Activated gamma-delta T cell (primary cell): ENCODE measurements around the gene SMIM36.
"Not testable (repeated sequence)": the region's sequence is repeated elsewhere in the genome, so short reads cannot be mapped to it uniquely, and the experiment has no call there.

ENCODE experiments used
- DNase-seq: peaks from one replicate; lab custom pipeline; 2025; lab: John Stamatoyannopoulos, UW

SMIM36 gene

DNA sequence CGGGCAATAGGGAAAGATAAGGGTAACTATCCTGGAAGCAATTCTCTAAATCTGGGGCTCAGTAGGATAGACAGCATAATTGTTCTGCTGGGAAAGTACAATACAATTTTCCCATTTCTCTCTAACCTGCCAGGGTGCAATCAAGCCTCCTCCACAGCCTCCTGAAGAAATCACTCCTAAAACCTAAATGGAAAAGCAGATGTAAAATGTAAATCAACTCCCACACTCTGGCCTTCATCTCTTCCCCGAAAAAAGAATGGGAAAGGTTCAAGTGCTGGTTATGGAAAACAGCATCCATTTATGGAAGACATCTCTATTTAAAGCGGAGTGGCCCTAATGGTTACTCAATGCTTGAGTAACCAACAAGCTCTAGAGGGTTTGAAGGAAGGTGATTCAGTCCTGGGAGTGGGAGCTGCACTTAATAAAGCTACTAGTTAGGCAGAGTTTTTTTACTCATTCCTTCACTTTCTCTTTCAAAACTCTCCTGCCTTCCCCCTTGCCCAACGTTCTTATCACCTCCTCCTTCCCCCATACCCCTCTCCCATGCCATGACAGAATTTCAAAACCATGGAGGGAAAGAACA is 94.7 kb downstream of the SMIM36 start:
- no peak for DNase-seq

DNA sequence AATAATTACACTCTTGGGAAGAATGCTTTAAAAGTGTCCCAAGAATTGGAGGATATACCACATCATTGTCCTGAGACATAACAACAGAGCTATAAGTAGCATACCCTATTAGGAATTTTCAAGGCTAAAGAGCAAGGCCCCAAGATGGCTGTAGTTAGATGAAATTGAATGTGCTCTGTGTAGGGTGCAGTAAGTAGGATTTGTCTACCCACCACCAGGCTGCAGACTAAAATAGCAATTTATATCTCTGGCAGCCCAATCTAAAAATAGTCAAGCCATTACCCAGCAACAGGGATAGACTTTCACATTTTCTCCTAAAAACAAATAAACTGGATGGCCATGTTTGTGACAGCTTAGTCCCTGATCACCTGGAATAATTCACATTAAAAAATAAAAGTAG is 95.3 kb downstream of the SMIM36 start:
- DNase-seq, result no peak

DNA sequence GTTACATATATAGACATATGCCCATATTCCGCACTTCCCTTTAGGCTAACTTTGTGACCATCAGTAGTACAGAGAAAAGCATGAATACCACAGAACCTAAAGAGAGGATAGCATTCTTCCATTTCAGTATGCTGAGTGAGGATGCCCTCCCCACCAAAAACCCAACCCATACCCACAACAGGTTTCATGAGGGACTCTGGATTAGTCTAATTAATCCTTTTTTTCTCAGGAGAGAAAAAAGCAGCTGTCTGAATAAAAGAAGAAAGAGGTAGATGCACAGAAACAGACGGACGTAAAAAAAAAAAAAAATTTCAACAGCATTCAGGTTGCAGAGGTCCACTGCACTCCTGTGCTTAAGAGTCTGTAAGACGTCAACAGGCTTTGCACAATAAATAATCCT is 96.3 kb downstream of the SMIM36 start:
- no peak for DNase-seq

DNA sequence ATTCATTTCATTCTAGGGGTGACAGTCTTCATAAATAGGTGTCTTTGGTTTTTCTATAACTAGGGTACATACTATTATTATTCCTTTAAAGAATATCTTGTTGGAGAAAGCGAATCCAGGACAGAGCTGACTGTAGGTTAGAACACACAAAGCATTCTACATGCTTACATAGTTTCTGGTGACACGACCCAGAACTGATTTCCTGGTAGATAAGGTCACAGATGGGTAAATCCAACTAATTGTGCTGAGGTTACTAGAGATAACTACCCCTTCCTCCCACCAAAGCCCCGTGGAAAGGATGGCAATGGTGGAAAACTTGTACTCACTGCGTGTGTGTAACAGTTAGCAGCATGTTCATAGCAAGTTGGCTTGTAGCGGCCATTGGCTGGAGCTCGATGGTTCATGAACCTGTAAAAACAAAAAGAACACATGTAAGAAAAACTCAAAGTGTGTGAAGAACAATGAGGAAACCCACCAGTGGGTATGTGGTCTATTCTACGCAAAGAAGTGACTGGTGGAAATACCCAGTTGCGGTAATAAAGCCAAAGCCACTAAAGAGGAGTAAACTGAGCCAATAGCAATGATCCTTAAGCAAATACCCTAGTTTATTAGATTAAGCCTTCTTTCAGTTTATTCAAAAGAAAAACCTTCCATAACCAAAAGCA is 97.3 kb downstream of the SMIM36 start:
- DNase-seq, result no peak

DNA sequence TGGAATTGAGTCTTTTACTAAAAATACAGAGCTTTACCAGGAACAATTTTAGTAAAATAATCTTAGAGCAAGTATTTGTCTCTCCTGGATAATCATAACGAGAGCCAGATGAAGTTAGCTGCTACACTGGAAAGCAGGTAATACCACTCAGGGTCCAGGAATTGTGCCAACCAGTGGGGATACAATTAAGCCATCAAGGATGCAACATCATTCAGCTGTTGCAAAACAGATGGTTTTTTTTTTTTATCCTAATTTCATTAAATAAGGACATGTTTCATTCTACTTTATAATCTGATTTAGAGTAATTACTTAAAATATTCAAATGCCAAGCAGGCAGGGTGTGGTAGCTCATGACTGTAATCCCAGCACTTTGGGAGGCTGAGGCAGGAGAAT is 99.8 kb downstream of the SMIM36 start:
- DNase-seq, result no peak

DNA sequence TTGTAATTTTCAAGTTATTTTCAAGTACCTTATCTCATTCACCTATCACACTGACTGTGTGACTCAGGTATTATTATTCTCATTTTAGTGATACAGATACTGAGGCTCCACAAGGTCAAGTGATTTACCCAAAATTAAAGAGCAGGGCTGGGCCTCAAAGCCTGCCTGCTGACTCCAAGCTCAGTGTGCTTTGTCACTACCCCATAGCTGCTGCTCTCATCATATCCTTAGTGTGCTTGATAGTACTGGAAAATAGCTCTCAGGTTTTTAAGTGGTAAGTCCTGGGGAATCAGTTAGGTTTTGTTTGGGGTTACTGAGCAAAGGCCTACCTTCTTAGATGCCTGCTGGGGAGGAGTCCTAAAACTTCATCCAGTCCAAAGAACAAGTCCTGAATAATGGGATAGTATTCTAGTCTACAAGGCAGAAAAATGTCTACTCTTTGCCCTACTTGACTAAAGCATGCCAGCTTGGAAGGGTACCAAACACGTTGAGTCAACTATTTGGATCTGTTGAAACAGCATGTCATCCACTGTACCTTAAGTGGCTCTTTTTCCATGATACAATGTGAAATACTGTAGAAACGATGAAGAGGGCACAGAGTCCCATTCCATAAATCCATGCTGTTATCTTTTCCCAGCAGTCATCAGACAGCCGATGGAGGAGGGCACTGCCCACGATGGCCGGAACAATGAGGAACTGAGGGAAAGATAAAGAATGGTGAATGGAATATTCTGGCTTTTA is 100.4 kb downstream of the SMIM36 start:
- DNase-seq, result no peak

DNA sequence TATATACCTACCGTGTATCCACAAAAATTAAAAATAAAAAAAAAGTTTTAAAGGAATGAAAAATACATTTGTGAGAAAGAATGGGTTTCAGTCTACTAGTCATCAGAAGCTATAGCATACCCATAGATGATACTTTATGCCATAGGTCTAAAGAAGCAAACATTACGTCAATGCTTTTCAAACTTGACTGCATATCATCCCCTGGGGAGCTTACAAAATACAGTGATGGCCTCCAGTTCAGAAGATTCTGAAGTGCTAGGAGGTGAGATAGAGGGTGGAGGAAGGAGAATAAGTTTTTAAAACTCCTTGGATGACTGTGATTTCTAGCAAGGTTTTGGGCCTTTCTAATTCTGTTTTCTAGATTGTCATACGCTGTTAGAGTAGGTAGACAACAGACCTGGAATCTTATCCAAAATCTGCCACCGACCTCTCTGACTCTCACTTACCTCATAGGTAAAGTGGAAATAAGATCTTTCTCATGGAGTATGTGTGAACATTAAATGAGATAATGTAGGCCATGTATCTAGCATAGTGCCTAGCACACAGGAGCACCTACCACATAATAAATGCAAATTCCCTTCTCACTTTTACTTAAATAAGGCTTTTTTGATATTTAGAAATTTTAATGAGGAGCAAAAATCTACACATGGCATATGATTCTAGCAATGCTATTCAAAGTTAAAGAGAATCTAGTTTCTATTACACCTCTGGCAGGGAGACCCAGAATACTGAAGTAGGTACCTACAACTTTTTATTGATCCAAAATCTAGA is 102.0 kb downstream of the SMIM36 start:
- DNase-seq, result no peak

DNA sequence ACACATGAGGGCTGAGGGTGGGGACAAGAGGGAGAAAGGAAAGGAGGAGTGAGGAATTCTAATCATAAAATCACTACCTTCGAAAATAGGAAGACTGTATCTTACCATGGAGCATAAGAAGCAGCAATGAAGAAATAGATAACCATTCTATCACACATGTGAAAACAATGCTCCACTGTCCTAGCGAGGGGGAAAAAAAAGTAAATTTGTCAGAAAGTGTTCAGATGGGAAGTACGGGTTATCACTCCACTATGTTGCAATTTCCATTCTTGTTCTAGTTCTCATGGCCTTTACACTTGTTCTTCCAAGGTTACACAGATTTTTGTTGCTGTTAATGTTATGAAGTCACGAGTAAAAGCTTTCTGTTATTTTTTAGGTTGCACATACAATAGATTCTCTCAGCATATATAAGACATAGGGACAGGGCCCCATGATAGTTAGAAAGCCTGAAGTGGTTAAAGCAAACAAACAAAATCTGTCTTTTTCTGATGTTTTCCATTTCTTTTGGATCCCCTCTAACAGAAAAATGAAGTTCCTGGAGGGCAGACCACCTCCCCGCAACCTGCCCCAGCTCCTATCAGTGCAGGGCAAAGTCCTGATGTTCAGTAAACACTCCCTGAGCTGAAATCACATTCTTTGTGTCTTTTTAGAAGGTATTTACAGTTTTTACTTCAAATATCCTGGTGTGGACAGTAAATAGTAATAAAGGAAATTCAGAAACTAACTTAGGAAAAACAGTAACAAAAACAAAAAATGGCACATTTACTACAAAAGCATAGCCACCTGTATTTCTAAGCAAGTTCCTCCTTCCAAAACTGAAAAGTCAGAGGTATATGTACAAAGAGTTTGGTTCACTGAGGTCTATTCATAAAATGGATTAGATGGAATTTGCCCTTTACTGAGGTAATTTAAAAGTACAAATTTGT is 103.3 kb downstream of the SMIM36 start:
- no peak for DNase-seq

DNA sequence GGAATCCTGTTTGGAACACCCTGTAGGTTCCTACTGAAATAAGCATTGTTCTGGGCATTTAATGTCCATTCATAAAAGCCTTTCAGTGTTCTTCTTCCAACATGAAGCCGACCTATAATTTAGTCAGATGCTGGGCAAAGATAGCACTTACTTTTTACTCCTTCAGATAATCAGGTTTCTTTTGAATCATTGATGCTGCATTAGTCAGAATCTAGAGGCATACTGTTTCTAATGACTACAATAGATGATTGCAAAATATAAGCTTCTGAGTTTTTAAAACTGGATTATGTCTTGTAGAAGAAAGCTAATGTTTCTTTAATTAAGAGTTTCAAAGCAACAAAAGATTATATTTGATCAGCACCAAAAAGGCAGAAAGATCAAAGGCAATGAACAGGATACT is 105.7 kb downstream of the SMIM36 start:
- no peak for DNase-seq

DNA sequence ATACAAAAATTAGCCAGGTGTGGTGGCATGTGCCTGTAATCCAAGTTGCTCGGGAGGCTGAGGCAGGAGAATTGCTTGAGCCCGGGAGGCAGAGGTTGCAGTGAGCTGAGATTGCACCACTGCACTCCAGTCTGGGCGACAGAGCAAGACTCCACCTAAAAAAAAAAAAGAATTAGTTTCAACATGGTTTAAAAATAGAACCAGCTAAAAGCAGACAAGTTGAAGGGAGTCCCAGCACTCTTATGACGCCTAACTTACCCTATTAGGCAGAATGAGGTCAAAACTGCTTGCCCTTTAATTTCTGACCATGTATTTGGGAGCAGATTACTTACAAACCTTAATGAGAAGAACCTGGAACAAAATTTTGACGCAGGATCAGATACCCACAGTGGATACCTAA is 107.1 kb downstream of the SMIM36 start:
- DNase-seq, result not testable (repeated sequence)

DNA sequence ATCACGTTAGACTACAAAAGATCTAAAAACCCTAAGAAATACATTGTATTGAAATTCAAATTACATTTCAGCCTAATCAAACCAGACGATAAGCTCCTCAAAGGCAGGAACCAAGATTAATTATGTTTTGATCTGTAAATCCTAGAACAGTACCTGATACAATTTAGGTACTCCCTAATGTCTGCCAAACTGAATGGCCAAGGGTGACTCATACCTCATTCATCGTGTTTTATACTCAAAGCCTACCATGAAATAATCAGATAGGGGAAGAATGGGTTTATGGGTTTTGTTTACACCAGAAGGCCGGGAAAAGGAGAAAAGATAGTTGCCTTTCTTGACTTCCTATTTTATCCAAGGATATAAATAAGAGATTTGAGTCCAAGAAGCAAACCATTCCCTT is 108.9 kb downstream of the SMIM36 start:
- no peak for DNase-seq
